ENCODE results near the gene SREBF2. TPM values are rescaled to one million over a fixed set of nuclear protein-coding genes. Genes with fewer than 3 reads are reported as not detected.

Gene SREBF2
- total and polyA plus RNA-seq, 2 of the 13 experiments (the other 11 are each of a cell fraction or from before 2014, with no cell fraction given) = 53.8 to 72.6 TPM

DNA sequence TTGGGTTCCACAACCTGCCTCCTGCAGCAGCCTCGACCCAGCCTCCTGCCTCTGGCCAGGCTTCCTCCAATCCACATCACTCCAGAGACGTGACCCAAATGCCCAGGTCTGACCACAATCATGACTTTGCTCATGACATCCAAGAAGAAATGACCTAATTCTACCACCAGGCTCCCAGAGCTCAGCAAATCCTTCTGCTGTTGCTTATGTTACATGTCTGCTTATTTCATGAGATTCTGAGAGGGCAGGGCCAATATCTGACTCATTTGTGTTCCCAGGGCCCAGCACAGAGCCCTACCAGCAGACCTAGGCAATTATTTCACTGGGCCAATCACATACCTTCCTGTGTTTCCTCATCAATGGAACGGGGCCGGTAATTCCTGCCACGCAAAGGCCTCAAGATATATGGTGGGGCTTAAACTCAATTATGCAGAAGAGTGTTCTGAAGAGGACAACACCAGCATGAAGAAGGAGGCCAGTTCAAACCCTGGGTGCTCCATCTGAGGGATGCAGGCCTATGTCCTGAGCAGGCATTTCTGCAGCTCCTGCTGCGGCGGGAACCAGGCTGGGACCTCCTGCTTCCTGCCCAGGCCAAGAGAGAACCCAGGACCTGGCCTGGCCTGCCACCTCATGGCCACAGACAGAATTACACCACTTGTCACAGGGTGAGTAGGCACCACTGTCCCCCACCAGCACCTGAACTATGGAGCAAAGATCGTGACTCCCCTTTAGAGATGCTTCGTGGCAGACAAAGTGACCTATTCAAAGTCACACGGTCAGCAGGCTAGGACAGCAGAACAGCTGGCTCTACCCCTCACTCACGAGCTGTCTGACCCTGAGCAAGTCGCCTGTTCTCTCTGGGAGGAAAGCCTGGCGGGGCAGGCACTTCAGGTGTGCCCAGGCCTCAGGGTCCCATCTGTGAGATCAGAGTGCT is 108.2 kb downstream of the SREBF2 start (continued):
- TF ChIP-seq MAFK (conservative IDR thresholded peaks at IDR 0.05 in 1 of 2, IDR thresholded peaks at IDR 0.05 in 1 of 2; ENCODE audit: low read length in 2 of 2) (0 out of 4 replicates have a peak, but pooled peaks of 1 of the 2 experiments have one; percentile 3), TP53 (CRISPR knock-in tag; conservative IDR thresholded peaks at IDR 0.05) (no peak), FOXO1 (CRISPR knock-in tag; IDR thresholded peaks at IDR 0.05) (no peak), ZBTB38 (CRISPR knock-in tag; IDR thresholded peaks at IDR 0.05) (peak; percentile 55; the same call in 1 of the 2 replicates), RCOR2 (CRISPR knock-in tag; IDR thresholded peaks at IDR 0.05) (peak; percentile 34; the same call in 1 of the 2 replicates), ZNF354B (CRISPR knock-in tag; IDR thresholded peaks at IDR 0.05) (no peak), NCOA5 (CRISPR knock-in tag; IDR thresholded peaks at IDR 0.05) (no peak), AGO2 (optimal IDR thresholded peaks at IDR 0.05; ENCODE audit: low read depth, low read length) (no peak), RXRA (CRISPR knock-in tag; IDR thresholded peaks at IDR 0.05) (0 out of 2 replicates have a peak, but pooled peaks have one; percentile 17), HNF4A (CRISPR knock-in tag; IDR thresholded peaks at IDR 0.05) (peak; percentile 55), GABPB1 (CRISPR knock-in tag; IDR thresholded peaks at IDR 0.05) (0 out of 2 replicates have a peak, but pooled peaks have one; percentile 26), TBL1XR1 (IDR thresholded peaks at IDR 0.05; ENCODE audit: borderline replicate concordance, low read length, partially characterized antibody) (no peak), ZNF879 (CRISPR knock-in tag; IDR thresholded peaks at IDR 0.05) (no peak), MAZ (IDR thresholded peaks at IDR 0.05; ENCODE audit: borderline replicate concordance, low read depth, low read length) (no peak), MAZ (CRISPR knock-in tag; IDR thresholded peaks at IDR 0.05; ENCODE audit: low read depth) (no peak; the same call in 1 of the 2 replicates)
- TF ChIP-seq, protein P1, sequence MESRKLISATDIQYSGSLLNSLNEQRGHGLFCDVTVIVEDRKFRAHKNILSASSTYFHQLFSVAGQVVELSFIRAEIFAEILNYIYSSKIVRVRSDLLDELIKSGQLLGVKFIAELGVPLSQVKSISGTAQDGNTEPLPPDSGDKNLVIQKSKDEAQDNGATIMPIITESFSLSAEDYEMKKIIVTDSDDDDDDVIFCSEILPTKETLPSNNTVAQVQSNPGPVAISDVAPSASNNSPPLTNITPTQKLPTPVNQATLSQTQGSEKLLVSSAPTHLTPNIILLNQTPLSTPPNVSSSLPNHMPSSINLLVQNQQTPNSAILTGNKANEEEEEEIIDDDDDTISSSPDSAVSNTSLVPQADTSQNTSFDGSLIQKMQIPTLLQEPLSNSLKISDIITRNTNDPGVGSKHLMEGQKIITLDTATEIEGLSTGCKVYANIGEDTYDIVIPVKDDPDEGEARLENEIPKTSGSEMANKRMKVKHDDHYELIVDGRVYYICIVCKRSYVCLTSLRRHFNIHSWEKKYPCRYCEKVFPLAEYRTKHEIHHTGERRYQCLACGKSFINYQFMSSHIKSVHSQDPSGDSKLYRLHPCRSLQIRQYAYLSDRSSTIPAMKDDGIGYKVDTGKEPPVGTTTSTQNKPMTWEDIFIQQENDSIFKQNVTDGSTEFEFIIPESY (CRISPR knock-in tag; IDR thresholded peaks at IDR 0.05) = peak; percentile 81; the same call in 1 of the 2 replicates
- TF ChIP-seq, protein P2, sequence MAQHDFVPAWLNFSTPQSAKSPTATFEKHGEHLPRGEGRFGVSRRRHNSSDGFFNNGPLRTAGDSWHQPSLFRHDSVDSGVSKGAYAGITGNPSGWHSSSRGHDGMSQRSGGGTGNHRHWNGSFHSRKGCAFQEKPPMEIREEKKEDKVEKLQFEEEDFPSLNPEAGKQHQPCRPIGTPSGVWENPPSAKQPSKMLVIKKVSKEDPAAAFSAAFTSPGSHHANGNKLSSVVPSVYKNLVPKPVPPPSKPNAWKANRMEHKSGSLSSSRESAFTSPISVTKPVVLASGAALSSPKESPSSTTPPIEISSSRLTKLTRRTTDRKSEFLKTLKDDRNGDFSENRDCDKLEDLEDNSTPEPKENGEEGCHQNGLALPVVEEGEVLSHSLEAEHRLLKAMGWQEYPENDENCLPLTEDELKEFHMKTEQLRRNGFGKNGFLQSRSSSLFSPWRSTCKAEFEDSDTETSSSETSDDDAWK (CRISPR knock-in tag; IDR thresholded peaks at IDR 0.05) = no peak
- TF ChIP-seq, protein P3, sequence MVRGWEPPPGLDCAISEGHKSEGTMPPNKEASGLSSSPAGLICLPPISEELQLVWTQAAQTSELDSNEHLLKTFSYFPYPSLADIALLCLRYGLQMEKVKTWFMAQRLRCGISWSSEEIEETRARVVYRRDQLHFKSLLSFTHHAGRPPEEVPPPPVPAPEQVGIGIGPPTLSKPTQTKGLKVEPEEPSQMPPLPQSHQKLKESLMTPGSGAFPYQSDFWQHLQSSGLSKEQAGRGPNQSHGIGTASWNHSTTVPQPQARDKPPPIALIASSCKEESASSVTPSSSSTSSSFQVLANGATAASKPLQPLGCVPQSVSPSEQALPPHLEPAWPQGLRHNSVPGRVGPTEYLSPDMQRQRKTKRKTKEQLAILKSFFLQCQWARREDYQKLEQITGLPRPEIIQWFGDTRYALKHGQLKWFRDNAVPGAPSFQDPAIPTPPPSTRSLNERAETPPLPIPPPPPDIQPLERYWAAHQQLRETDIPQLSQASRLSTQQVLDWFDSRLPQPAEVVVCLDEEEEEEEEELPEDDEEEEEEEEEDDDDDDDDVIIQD (CRISPR knock-in tag; IDR thresholded peaks at IDR 0.05; ENCODE audit: low read depth) = 0 out of 2 replicates have a peak, but pooled peaks have one; percentile 18
- TF ChIP-seq, protein P4, sequence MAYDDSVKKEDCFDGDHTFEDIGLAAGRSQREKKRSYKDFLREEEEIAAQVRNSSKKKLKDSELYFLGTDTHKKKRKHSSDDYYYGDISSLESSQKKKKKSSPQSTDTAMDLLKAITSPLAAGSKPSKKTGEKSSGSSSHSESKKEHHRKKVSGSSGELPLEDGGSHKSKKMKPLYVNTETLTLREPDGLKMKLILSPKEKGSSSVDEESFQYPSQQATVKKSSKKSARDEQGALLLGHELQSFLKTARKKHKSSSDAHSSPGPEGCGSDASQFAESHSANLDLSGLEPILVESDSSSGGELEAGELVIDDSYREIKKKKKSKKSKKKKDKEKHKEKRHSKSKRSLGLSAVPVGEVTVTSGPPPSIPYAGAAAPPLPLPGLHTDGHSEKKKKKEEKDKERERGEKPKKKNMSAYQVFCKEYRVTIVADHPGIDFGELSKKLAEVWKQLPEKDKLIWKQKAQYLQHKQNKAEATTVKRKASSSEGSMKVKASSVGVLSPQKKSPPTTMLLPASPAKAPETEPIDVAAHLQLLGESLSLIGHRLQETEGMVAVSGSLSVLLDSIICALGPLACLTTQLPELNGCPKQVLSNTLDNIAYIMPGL (CRISPR knock-in tag; IDR thresholded peaks at IDR 0.05; ENCODE audit: borderline replicate concordance in 1 of 2, low read depth in 1 of 2) = peak in 1 of 2 experiments; percentile 24; a peak in 1 of 4 replicates
- TF ChIP-seq, protein P5, sequence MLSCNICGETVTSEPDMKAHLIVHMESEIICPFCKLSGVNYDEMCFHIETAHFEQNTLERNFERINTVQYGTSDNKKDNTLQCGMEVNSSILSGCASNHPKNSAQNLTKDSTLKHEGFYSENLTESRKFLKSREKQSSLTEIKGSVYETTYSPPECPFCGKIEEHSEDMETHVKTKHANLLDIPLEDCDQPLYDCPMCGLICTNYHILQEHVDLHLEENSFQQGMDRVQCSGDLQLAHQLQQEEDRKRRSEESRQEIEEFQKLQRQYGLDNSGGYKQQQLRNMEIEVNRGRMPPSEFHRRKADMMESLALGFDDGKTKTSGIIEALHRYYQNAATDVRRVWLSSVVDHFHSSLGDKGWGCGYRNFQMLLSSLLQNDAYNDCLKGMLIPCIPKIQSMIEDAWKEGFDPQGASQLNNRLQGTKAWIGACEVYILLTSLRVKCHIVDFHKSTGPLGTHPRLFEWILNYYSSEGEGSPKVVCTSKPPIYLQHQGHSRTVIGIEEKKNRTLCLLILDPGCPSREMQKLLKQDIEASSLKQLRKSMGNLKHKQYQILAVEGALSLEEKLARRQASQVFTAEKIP (CRISPR knock-in tag; IDR thresholded peaks at IDR 0.05; ENCODE audit: borderline replicate concordance) = no peak

Measured in HepG2 (cell line).